ENCODE data around the gene DZIP1L.

DZIP1L gene

GRCh38 chr3:138060792-138061191 is 54.6 kb downstream of the DZIP1L start:
- no peak overlapping the region for H3K4me3 ChIP-seq
- TF ChIP-seq, protein P1, sequence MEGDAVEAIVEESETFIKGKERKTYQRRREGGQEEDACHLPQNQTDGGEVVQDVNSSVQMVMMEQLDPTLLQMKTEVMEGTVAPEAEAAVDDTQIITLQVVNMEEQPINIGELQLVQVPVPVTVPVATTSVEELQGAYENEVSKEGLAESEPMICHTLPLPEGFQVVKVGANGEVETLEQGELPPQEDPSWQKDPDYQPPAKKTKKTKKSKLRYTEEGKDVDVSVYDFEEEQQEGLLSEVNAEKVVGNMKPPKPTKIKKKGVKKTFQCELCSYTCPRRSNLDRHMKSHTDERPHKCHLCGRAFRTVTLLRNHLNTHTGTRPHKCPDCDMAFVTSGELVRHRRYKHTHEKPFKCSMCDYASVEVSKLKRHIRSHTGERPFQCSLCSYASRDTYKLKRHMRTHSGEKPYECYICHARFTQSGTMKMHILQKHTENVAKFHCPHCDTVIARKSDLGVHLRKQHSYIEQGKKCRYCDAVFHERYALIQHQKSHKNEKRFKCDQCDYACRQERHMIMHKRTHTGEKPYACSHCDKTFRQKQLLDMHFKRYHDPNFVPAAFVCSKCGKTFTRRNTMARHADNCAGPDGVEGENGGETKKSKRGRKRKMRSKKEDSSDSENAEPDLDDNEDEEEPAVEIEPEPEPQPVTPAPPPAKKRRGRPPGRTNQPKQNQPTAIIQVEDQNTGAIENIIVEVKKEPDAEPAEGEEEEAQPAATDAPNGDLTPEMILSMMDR (IDR thresholded peaks at IDR 0.05) = no peak
- DNase-seq (ENCODE audit: low spot score) = no peak
- no peak overlapping the region for H3K27ac ChIP-seq

GRCh38 chr3:138059261-138059660 is 56.1 kb downstream of the DZIP1L start:
- Histone ChIP-seq H3K4me3 (no peak overlapping the region), H3K27ac (no peak overlapping the region)
- DNase-seq (ENCODE audit: low spot score) = no peak
- TF ChIP-seq, protein P1 (IDR thresholded peaks at IDR 0.05) = no peak

DNA sequence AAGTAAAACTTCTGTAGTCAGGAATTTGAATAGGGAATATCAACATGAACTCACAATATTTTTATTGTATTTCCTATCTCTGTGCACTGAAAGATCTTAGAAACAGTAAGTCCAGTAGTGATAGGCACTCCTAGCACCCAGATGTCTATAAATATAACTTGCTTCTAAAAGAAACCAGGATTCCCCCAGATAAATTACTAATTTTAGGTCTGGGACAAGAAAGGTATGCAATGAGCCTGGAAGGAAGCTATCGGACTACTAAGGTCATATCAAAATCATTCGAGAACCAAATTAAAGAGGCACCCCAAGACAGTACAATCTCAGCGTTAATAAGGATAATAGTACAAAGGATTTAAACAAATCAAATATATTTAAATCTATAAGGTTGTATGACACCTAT is 58.0 kb downstream of the DZIP1L start:
- H3K27ac ChIP-seq = no peak overlapping the region
- no peak overlapping the region for H3K4me3 ChIP-seq
- TF ChIP-seq, protein P1 (IDR thresholded peaks at IDR 0.05) = no peak
- no peak for DNase-seq (ENCODE audit: low spot score)

DNA sequence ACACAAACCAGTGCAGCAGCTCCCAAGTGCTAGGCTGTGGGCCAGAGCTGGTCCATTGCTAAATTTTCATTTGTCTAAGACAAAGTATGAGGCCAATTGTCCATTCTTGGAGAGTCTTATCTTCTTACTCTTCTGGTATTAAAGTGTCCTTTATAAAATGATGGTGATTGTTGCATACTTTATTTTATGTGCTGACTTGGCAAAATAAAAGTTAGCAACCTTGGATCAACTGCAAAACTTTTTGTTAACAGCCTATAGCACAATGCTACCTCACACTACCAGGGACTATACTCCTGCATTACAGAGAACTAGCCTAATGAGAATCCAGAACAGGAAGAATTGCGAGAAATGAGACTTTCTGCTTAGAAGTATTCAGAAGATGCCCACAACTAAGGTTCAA is 61.4 kb downstream of the DZIP1L start:
- no peak overlapping the region for H3K4me3 ChIP-seq
- no peak overlapping the region for H3K27ac ChIP-seq
- TF ChIP-seq, protein P1 (IDR thresholded peaks at IDR 0.05) = no peak
- no peak for DNase-seq (ENCODE audit: low spot score)

- Histone ChIP-seq H3K4me3 (no peak overlapping the region), H3K27ac (no peak overlapping the region)
- no peak for DNase-seq (ENCODE audit: low spot score)
- TF ChIP-seq, protein P1 (IDR thresholded peaks at IDR 0.05) = peak; percentile 26
Observed at GRCh38 chr3:138051947-138052802, 63.2 kb downstream of the DZIP1L start.

DNA sequence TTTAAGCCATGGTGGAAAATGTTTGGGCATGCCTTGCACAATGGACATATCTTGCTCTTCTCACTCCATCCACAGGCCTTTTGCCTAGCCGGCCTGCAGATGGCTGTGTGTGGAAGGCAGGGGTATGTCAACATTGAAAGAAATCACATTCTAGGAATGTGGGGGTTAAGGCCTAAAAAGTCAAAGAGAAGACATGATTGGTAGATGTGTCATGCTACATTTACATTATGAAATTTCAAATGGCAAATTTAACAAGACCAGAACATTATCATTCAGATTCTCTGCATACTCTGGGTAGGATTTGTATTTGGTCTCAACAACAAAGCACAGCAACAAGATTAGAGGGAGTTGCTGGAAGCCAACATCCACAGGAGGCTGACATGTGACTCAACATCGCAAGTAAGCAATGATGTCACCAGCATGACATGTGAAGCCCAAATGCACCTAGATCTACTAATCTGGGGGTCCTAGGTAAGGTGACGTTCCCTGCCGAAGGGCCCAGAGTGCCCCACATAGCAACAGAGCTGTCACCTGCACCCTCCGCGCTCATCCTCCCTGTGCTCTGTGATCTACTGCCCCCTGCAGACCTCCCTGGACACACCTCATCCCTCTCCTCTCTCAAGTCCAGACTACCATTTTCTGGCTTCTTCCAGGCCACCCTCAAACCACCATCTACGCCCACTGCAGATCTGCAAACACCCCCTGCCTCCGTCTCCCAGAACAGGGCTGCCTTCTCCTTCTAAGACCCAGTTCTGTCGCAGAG is 66.1 kb downstream of the DZIP1L start:
- TF ChIP-seq, protein P1 (IDR thresholded peaks at IDR 0.05) = no peak
- no peak for DNase-seq (ENCODE audit: low spot score)

More for the DNA sequence above, 66.1 kb downstream of the DZIP1L start:
- H3K27ac ChIP-seq = no peak overlapping the region
- H3K4me3 ChIP-seq = no peak overlapping the region

Data from coronary artery (tissue), 2 donors.